ENCODE results near the gene EMC7.

Gene EMC7

DNA sequence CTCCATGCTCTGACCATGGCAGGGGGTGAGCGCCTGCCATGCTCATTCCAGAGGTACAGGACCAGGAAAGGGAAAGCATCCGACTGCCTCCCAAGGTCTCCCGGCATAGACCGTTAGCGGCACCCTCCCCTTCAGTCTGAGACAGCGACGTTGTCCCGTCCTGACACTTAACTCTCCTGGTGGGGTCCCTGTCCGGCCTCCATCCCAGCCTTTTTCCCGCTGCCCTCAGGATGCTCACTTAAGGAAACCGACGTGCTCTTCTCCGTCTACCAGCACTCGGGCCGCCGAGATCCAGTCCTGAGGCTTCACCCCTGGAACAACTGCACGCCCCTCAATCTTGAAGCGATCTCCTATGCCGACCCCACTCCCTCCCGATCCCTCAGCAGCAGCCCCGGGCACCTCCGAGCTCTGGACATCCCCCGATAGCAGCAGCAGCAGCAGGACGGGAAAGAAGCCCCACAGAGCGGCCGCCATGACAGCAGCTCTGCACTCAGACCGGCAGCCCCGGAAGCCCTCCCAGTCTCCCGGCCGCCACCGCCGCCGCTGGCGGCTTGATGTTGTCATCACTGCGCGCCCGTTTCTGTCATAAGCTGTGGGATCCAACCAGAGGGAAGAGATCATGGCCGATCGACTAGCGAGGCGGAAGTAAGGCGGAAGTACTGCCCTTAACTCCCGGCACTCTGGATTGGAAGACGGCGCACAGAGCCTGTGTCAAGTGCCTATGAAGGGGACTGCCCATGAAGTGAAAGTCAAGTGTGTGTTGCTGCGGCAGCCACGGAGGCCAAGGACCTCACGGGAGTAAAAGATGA is at the start of gene EMC7, which contains the start of gene PGBD4:
TSS of gene EMC7 (minus strand) at position 497 of the 809 bp plus-strand sequence. CDS start at position 474, 23 bp downstream.
TSS of gene PGBD4 (plus strand) at position 718 of the 809 bp plus-strand sequence. CDS start 449 bp downstream, outside the sequence.
- TF ChIP-seq YY1 (IDR thresholded peaks at IDR 0.05; ENCODE audit: insufficient read depth, insufficient read length): peak; percentile 89
- TF ChIP-seq SUZ12 (IDR thresholded peaks at IDR 0.05; ENCODE audit: extremely low read depth, insufficient read depth, insufficient read length): no peak
- Histone ChIP-seq H3K36me3 (ENCODE audit: insufficient read depth, insufficient read length, low read length) (peaks cover 4% of the 10 kb centered on the region), H3K4me1 (ENCODE audit: insufficient read depth, insufficient read length) (no peaks in the 10 kb centered on the region), H3K9ac (ENCODE audit: insufficient read length, low read depth) (peak within 1 kb of the TSS; percentile 93), H3K27me3 (ENCODE audit: insufficient read depth, insufficient read length) (no peaks in the 10 kb centered on the region), H3K9me3 (ENCODE audit: insufficient read depth, low read length) (0 out of 2 replicates have a peak, but pooled peaks cover 5% of the 10 kb centered on the region), H3K4me3 (ENCODE audit: insufficient read length, low read depth) (peak within 1 kb of the TSS; percentile 95)
- DNase-seq (ENCODE audit: low read depth, low spot score): peak; percentile 84

DNA sequence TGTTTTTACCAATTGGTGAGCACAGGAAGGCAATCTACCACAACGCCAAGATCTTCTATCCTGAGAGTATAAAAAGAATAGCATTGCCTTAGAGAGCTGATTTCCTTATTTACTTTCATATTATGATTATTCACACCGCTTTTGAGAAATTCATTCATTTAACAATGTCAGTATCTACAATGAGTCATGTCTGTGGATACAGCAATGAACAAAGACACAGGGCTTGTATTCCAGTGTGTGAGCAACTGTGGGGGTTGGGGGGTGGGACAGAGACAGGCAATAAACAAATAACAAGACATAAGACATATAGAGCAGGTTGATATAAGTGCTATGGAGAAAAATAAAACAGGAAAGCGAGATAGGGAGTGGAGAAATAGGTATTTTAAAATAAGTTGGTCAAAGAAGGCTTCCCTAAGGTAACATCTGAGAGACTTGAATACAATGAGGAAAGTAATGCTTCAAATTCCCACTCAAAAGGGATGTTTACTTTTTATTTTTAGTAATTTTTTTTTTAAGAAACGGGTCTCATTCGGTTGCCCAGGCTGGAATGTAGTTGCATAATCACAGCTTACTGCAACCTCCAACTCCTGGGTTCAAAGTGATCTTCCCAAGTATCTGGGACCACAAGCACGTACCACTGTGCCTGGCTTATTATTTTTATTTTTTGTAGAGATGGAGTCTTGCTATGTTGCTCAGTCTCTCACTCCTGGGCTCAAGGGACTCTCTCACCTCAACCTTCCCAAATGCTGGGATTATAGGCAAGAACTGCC is 45.9 kb upstream of the EMC7 start:
- Histone ChIP-seq H3K9ac (ENCODE audit: insufficient read length, low read depth) (no peak overlapping the region), H3K9me3 (ENCODE audit: insufficient read depth, low read length) (no peaks in the 10 kb centered on the region), H3K4me1 (ENCODE audit: insufficient read depth, insufficient read length) (no peaks in the 10 kb centered on the region), H3K4me3 (ENCODE audit: insufficient read length, low read depth) (no peak overlapping the region), H3K36me3 (ENCODE audit: insufficient read depth, insufficient read length, low read length) (peaks cover 40% of the 10 kb centered on the region), H3K27me3 (ENCODE audit: insufficient read depth, insufficient read length) (no peaks in the 10 kb centered on the region)
- no peak for TF ChIP-seq YY1 (IDR thresholded peaks at IDR 0.05; ENCODE audit: insufficient read depth, insufficient read length)
- no peak for TF ChIP-seq SUZ12 (IDR thresholded peaks at IDR 0.05; ENCODE audit: extremely low read depth, insufficient read depth, insufficient read length)
- no peak for TF ChIP-seq ZNF274 (IDR thresholded peaks at IDR 0.05; ENCODE audit: low read depth, low read length)
- DNase-seq (ENCODE audit: low read depth, low spot score): no peak

DNA sequence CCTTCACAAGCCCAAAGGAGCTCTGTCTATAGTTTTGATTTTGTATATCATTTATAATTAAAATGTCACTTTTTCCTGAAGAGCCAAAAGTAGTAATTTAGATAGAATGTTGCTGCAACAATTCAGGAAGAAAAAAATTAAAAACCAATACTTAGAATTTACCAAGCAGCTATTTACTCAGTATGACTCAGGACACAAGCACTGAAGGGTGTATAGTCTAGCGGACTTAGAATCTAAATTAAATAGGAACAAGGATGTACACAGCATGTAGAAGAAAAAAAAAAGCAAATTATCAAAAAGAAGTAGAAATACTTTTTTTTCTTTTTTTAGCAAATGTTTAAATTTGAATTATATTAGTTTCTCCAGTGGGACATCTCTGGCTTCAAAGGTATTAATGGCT is 31.8 kb upstream of the EMC7 start:
- DNase-seq (ENCODE audit: low read depth, low spot score): no peak
- Histone ChIP-seq H3K9ac (ENCODE audit: insufficient read length, low read depth) (no peak overlapping the region), H3K36me3 (ENCODE audit: insufficient read depth, insufficient read length, low read length) (no peaks in the 10 kb centered on the region), H3K27me3 (ENCODE audit: insufficient read depth, insufficient read length) (no peaks in the 10 kb centered on the region), H3K4me1 (ENCODE audit: insufficient read depth, insufficient read length) (no peaks in the 10 kb centered on the region), H3K4me3 (ENCODE audit: insufficient read length, low read depth) (no peak overlapping the region), H3K9me3 (ENCODE audit: insufficient read depth, low read length) (no peaks in the 10 kb centered on the region)
- TF ChIP-seq ZNF274 (IDR thresholded peaks at IDR 0.05; ENCODE audit: low read depth, low read length): no peak
- TF ChIP-seq SUZ12 (IDR thresholded peaks at IDR 0.05; ENCODE audit: extremely low read depth, insufficient read depth, insufficient read length): no peak
- TF ChIP-seq YY1 (IDR thresholded peaks at IDR 0.05; ENCODE audit: insufficient read depth, insufficient read length): no peak

DNA sequence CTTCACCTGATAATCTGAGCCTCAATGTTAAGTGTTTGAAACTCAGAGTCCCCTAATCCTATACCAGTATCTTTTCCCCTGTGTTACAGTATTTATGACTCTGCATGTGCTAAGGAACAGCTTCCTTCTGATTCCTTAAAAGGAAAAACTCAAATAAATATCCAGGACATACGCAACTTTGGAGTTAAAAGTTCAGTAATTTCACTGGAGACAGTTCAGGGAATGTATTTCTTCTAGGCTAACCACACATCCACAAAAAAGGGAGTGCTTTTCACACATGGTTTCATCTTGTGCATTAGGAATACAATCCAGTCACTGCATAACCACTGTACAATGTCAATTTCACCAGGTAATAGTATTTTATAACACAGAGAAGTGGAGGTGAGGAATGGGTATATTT is 31.2 kb upstream of the EMC7 start:
- H3K36me3 ChIP-seq (ENCODE audit: insufficient read depth, insufficient read length, low read length): no peaks in the 10 kb centered on the region
- no peak overlapping the region for H3K4me3 ChIP-seq (ENCODE audit: insufficient read length, low read depth)
- H3K27me3 ChIP-seq (ENCODE audit: insufficient read depth, insufficient read length): no peaks in the 10 kb centered on the region
- TF ChIP-seq YY1 (IDR thresholded peaks at IDR 0.05; ENCODE audit: insufficient read depth, insufficient read length) (no peak), ZNF274 (IDR thresholded peaks at IDR 0.05; ENCODE audit: low read depth, low read length) (no peak), SUZ12 (IDR thresholded peaks at IDR 0.05; ENCODE audit: extremely low read depth, insufficient read depth, insufficient read length) (no peak)
- no peak for DNase-seq (ENCODE audit: low read depth, low spot score)
- H3K4me1 ChIP-seq (ENCODE audit: insufficient read depth, insufficient read length): no peaks in the 10 kb centered on the region
- no peaks in the 10 kb centered on the region for H3K9me3 ChIP-seq (ENCODE audit: insufficient read depth, low read length)
- H3K9ac ChIP-seq (ENCODE audit: insufficient read length, low read depth): no peak overlapping the region

DNA sequence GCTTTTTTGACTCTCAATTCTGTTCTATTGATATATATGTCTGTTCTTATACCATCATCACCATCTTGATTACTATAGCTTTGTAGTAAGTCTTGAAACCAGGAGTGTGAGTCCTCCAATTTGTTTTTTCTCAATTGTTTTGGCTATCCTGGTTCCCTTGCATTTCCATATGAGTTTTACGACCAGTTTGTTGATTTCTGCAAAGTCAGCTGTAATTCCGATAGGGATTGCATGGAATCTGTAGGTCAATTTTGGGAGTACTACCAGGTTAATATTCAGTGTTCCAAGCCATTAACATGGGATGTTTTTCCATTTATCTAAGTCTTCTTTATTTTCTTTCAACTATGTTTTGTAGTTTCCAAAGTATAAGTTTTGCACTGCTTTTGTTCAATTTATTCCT is 27.2 kb upstream of the EMC7 start:
- Histone ChIP-seq H3K9me3 (ENCODE audit: insufficient read depth, low read length) (no peaks in the 10 kb centered on the region), H3K4me1 (ENCODE audit: insufficient read depth, insufficient read length) (no peaks in the 10 kb centered on the region), H3K9ac (ENCODE audit: insufficient read length, low read depth) (no peak overlapping the region), H3K4me3 (ENCODE audit: insufficient read length, low read depth) (no peak overlapping the region), H3K36me3 (ENCODE audit: insufficient read depth, insufficient read length, low read length) (no peaks in the 10 kb centered on the region), H3K27me3 (ENCODE audit: insufficient read depth, insufficient read length) (no peaks in the 10 kb centered on the region)
- DNase-seq (ENCODE audit: low read depth, low spot score): no peak
- TF ChIP-seq ZNF274 (IDR thresholded peaks at IDR 0.05; ENCODE audit: low read depth, low read length): no peak
- no peak for TF ChIP-seq YY1 (IDR thresholded peaks at IDR 0.05; ENCODE audit: insufficient read depth, insufficient read length)
- no peak for TF ChIP-seq SUZ12 (IDR thresholded peaks at IDR 0.05; ENCODE audit: extremely low read depth, insufficient read depth, insufficient read length)

DNA sequence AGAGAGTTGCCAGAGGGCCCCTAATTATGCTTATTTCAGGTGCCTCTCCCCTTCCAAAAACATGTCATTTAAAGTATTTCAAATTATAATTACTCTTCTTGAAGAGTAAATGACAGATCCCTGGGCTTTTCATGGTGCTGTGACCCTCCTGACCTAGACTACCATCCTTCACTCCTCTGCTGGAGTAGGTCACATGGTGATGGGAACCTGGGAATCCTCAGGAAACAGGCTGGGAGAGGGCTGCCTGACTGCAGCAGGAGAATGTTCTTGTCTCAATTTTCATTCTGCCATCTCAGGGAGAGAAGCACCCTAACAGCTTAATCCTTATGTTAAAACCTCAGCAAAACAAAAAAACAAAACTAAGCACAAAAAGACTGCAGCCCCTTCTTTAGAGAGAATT is 24.9 kb upstream of the EMC7 start:
- H3K9ac ChIP-seq (ENCODE audit: insufficient read length, low read depth): no peak overlapping the region

DNA sequence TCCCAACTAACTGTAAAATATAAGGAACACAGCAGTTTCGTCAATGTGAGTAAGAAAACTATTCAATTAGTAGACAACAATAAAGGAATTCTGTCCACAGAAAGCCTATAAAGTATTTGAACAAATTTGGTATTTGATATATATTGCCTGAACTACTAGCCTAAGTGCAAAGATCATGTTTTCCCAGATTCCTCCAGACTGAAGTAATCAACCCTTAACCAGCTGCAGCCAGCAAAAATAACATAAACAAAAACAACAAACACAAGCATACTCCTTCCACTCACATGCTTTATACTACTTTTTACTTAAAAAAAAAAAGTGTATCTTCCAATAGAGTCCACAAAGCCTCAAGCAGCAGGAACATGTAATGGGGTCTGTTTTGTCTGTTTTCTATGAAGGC is 24.3 kb upstream of the EMC7 start:
- no peak for DNase-seq (ENCODE audit: low read depth, low spot score)
- Histone ChIP-seq H3K4me1 (ENCODE audit: insufficient read depth, insufficient read length) (no peaks in the 10 kb centered on the region), H3K36me3 (ENCODE audit: insufficient read depth, insufficient read length, low read length) (no peaks in the 10 kb centered on the region), H3K4me3 (ENCODE audit: insufficient read length, low read depth) (no peak overlapping the region), H3K27me3 (ENCODE audit: insufficient read depth, insufficient read length) (no peaks in the 10 kb centered on the region), H3K9me3 (ENCODE audit: insufficient read depth, low read length) (no peaks in the 10 kb centered on the region), H3K9ac (ENCODE audit: insufficient read length, low read depth) (no peak overlapping the region)
- TF ChIP-seq ZNF274 (IDR thresholded peaks at IDR 0.05; ENCODE audit: low read depth, low read length) (no peak), YY1 (IDR thresholded peaks at IDR 0.05; ENCODE audit: insufficient read depth, insufficient read length) (no peak), SUZ12 (IDR thresholded peaks at IDR 0.05; ENCODE audit: extremely low read depth, insufficient read depth, insufficient read length) (no peak)

More for the DNA sequence above, 24.9 kb upstream of the EMC7 start:
- TF ChIP-seq SUZ12 (IDR thresholded peaks at IDR 0.05; ENCODE audit: extremely low read depth, insufficient read depth, insufficient read length) (no peak), YY1 (IDR thresholded peaks at IDR 0.05; ENCODE audit: insufficient read depth, insufficient read length) (no peak), ZNF274 (IDR thresholded peaks at IDR 0.05; ENCODE audit: low read depth, low read length) (no peak)
- Histone ChIP-seq H3K36me3 (ENCODE audit: insufficient read depth, insufficient read length, low read length) (no peaks in the 10 kb centered on the region), H3K4me1 (ENCODE audit: insufficient read depth, insufficient read length) (no peaks in the 10 kb centered on the region), H3K9me3 (ENCODE audit: insufficient read depth, low read length) (no peaks in the 10 kb centered on the region), H3K4me3 (ENCODE audit: insufficient read length, low read depth) (no peak overlapping the region), H3K27me3 (ENCODE audit: insufficient read depth, insufficient read length) (no peaks in the 10 kb centered on the region)
- peak; percentile 18 for DNase-seq (ENCODE audit: low read depth, low spot score)

Measured in NT2/D1 (cell line).